Activated CD4-positive, alpha-beta T cell treated with anti-CD3 and anti-CD28 coated beads for 1 hour (primary cell): Measurements from ENCODE around the gene GUK1.
"Not testable (repeated sequence)": the region's sequence is repeated elsewhere in the genome, so short reads cannot be mapped to it uniquely, and the experiment has no call there.

Source experiments
- DNase-seq: peaks from one replicate; pipeline ENCODE4 v3.0.0-alpha.2; 2020

GUK1 gene

GRCh38 chr1:228104526-228105269 is 35.4 kb upstream of the GUK1 start:
- no peak for DNase-seq

GRCh38 chr1:228105270-228105995 is 34.6 kb upstream of the GUK1 start:
- DNase-seq, result no peak

DNA sequence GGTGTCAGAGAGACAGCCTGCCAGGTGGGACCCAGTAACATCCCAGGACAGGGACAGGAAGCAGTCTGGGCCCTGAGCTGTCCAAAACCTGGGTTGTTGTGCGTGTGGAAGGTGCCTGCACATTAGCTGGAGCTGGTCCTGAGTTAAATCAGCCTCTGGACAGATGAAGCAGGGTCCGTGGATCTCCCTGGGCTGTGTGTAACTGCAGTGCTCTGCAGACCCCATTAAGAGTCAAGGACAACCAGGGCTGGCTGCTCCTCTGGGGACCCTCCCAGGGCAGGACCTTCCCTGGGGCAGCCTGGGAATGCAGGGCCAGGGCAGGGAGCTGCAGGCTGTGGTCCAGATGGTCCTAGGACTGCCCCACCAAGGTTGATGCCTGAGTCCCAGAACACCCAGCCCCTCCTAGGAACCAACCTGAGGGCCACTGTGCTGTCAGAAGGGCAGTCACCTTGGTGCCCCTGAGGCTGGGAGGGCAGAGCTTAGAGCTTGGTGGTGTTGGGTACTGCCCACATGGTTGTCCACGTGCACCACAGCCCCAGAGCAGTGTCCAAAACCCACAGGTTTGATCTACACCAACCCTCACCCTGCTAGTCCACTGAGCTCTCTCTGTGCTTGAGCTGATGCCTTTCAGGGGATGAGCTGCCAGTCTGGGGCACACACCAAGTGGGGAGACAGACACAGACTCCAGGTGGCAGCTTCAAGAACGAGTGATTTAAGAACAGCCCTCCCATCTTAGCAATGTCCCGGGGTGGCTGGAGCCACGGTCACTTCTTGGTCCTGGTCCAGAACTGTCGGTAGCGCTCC is 33.9 kb upstream of the GUK1 start:
- no peak for DNase-seq

DNA sequence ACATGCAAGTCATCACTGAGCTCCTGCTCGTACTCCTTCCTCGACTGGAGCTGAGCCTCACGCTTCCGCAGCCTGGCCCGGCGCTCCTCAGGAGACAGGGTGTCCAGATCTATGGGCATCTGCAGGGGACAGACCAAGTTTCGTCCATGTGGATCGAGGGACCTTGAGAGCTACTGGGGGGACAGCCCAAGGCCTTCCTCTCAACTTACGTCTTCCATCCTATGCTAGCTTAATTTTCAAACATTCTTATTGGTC is 33.4 kb upstream of the GUK1 start:
- no peak for DNase-seq

DNA sequence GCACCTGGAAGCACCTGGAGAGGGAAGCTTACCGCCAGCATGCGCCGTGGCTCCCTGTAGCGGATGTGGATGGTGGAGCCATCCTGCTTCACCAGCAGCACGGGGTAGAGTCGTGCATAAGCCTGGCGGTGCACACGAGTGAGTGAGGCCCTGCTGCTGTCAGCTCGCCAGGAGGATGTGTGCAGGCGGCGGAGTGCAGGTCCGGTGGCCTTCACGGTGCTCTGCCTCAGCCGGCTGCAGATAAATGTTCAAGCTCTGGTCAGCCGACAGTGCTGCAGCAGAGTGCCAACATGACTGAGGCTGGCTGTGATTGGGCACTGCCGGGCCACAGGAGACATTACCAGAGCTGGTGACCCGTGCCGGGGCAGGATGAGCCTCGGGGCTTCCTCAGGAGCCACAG is 32.4 kb upstream of the GUK1 start:
- no peak for DNase-seq

DNA sequence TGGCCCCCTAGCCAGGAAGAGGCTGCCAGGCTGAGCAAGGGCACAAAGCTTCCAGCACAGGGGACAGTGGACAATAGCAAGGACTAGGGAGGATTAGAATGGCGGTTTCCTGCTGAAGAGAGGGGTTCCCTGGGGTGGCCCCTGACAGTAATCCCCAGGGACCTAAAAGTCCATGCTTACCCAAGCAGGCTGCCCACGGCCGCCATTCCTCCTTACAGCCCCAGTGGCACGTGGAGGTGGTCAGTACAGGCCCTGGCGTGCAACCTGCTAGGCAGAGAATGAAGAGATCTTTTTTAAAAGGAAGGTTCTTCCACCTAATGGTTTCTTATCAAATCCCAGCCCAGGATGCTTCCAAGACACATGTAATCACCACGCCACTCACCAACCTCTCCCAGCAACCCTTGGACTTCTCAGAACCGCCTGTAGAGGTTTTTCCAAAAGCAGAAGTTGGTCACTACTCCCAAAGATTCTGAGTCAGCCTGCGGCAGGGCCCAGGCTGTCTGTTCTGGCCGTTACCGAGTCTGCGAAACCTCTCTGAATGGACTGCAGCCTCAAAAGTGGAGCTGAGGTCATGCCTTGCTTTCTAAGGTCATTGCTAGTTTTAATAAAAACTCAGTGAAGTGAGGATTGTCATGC is 31.9 kb upstream of the GUK1 start:
- no peak for DNase-seq

- DNase-seq, result no peak
These were observed 31.4 kb upstream of the GUK1 start for GRCh38 chr1:228108742-228109072.

- peak; percentile 99 for DNase-seq
These were observed 30.8 kb upstream of the GUK1 start, which contains the start of gene MRPL55 for GRCh38 chr1:228109073-228109961. Gene MRPL55 (minus strand): TSS chr1:228109299. CDS start chr1:228108260, 1,039 bp downstream.

DNA sequence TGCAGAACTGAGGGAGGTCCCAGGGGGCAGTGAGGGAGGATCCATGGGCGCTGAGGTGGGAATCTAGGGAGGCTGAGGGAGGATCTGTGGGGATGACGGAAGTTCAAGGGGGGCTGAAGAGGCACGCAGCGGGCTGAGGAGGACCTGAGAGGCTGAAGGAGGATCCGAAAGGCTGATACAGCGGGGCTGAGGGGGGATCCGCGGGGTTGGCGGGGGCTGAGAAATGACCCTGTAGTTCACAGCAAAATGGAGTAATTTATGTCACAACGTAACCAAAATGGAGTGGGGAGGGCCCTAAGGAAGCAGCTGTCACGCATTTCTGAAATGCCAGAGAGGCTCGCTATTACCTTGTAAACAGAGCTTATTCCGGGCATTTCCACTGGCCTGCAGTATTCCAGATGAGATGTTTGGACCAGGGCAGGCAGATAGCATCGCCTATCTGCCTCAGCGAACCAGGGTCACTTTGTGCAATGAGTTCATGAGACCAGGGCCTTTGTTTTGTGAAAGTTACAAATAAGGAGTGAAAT is 30.1 kb upstream of the GUK1 start:
- no peak for DNase-seq

GRCh38 chr1:228110556-228110955 is 29.5 kb upstream of the GUK1 start:
- no peak for DNase-seq

GRCh38 chr1:228111315-228111714 is 28.8 kb upstream of the GUK1 start:
- not testable (repeated sequence) for DNase-seq

GRCh38 chr1:228112167-228112566 is 27.9 kb upstream of the GUK1 start:
- DNase-seq, result no peak

GRCh38 chr1:228112617-228113016 is 27.5 kb upstream of the GUK1 start:
- no peak for DNase-seq

- no peak for DNase-seq
These were observed 25.3 kb upstream of the GUK1 start for GRCh38 chr1:228114827-228115226.

GRCh38 chr1:228117335-228117734 is 22.7 kb upstream of the GUK1 start:
- no peak for DNase-seq

DNA sequence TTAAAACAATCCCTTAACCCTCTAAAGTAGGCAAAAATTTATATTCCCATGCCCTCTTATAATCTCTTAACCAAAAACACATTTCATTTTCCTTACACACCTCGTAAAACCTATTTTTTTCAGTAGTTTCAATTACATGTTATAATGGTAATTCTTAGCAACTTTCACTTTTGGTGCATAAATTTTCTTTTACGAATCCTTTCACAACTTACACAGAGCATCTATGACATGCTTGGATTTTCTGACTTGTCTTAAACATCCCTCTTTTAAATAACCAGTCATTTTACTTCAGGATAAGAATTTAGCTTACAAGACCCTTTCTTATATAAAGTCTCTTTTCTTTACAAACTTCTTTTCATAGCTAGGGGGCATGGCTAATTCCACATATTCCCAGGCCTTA is 22.0 kb upstream of the GUK1 start:
- no peak for DNase-seq

DNA sequence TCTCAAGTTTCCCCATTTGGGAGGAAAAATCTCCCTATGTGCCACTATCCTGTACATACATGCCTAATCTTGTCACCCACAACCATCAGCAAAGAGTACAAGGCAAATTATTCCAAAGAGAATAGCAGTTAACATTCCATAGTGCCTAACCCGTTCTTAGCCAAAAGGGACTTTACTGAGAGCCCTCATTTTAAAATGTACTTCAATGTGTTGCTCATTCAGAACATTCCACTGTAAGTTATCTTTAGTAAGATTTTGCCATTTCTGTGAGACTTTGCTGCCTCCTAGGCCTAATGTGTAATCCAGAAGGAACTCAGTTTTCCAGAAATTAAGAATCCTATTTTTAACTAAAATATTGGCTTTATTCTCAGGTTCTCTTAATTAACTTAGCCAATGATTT is 19.7 kb upstream of the GUK1 start:
- DNase-seq, result no peak

DNA sequence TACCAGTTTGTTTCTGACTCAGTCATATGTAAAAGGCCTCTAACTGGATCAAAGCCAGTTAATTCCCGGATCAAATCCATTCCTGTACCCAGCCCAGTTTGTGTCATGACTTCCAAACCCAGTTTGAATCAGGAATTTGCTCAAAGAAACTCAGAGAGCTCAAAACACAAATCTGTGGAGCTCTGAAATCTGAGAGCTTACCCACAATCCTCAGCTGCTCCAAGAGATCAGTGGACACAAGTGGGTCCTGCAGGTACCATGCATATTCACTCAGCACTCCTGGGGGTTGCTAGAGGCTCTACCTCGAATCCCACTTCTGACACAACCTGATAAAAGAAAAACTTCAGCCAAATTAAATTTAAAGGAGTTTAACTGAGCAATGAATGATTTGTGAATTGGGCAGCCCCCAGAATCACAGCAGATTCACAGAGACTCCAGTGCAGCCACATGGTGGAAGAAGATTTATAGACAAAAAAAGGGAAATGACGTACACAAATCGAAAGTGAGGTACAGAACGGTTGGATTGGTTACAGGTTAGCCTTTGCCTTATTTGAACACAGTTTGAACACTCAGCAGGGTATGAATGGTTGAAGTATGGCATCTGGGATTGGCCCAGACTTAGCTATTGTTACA is 19.1 kb upstream of the GUK1 start:
- DNase-seq, result no peak

GRCh38 chr1:228122921-228123441 is 17.1 kb upstream of the GUK1 start:
- DNase-seq, result no peak

GRCh38 chr1:228123505-228123904 is 16.6 kb upstream of the GUK1 start:
- no peak for DNase-seq

DNA sequence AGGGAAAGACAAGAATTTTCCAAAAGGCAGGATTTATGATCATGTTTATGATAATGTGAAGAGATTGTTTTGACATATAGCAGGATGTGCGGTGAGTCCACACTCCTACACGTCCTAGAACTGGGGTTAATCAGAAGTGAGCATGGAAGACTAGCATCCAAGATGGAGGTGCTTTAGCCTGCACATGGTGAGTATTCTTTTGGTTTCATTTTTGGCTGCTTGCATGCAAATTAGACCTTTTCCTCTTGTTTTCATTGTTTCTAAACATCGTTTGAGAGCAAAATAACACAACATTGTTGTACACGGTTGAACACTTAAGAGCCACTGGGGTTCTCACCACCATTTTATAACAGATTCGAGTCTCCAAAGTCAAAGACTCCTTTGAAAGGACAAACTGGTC is 14.9 kb upstream of the GUK1 start:
- no peak for DNase-seq

- DNase-seq, result no peak
These were observed 8.3 kb upstream of the GUK1 start for GRCh38 chr1:228131766-228132165.
